GM19035 (cell line): ENCODE data around the gene RAG2.
"Not testable (repeated sequence)": the region's sequence is repeated elsewhere in the genome, so short reads cannot be mapped to it uniquely, and the experiment has no call there.

Experiments
- ATAC-seq: cut with Tn5 transposase; IDR thresholded peaks from one replicate; pipeline ENCODE4 v1.9.1; 2021; ENCODE audit not compliant: unreplicated experiment

Gene RAG2

DNA sequence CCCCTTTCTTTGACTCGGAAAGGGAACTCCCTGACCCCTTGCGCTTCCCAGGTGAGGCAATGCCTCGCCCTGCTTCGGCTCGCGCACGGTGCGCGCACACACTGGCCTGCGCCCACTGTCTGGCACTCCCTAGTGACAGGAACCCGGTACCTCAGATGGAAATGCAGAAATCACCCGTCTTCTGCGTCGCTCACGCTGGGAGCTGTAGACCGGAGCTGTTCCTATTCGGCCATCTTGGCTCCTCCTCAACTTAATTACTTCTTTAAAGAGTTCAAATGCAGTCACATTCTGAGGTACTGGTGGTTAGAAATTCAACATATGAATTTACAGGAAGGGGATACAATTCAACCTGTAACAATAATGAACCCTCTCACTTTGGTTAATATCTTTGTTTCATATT lies 40.6 kb downstream of the RAG2 start:
- not testable (repeated sequence) for ATAC-seq

DNA sequence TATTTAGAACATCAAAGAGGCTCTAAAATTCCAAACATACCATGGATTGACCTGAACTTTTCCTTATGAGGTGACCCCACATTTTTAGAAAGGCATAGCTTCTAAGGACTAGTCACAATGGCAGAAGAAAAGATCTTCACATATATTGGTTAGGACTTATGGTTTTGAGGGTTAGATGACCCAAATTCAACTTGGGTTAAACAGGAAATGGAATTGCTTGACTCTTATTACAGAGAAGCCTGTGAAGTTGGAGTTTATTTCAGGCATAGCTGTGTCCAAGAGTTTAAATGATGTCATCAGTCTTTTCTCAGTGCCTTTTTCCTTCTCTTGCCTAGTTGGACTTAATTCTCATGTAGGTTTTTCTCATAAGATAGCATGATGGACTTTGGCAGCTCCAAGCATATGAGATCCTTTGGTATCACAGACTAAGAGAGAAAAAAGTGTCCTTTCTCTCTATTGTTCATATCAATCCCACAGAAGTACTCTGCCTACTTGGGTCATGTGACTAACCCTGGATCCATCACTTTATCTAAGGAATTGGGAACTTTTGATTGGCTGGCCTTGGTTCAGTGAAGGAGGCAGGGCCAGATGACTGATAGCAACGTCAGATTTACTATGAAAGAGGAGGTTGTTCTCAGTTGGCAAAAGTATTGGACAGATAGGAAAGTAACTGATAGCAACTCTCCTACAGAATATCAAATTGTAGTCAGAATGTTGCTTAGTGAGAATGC lies 47.5 kb downstream of the RAG2 start:
- ATAC-seq = no peak
